IMR-90 (cell line): Measurements from ENCODE around the gene SH3BP2. TPM values are rescaled to one million over a fixed set of nuclear protein-coding genes. Genes with fewer than 3 reads are reported as not detected.

Source experiments
- ATAC-seq: fragments of 200-7000 bp; cut with Tn5 transposase; 2 replicates; pipeline ENCODE4 v1.9.1; 2020; ENCODE audit warnings: low read depth, mild to moderate bottlenecking, moderate library complexity
- BruUV-seq: library from RNA; stranded (reverse); fragments of 400-500 nt; replicated peaks from 2 replicates; lab custom pipeline; 2021; lab: Mats Ljungman, UMichigan
- CTCF ChIA-PET: fragments of 300-600 bp; formaldehyde crosslinking; extraction: SDS; loops from one replicate; lab custom pipeline; 2021; ENCODE audit warnings: antibody characterized with exemption; lab: Yijun Ruan, JAX
- POLR2A ChIA-PET: fragments of 300-600 bp; sonication (Branson Sonifier 250); formaldehyde crosslinking; loops from one replicate; lab custom pipeline; 2022; ENCODE audit warnings: antibody characterized with exemption; ENCODE audit not compliant: unreplicated experiment; lab: Charles Lee
- DNase-seq: peaks from one replicate; pipeline ENCODE4 v3.0.0; 2013
- H2AFZ ChIP-seq: replicated peaks from 2 replicates; pipeline ENCODE3; 2013; ENCODE audit warnings: low read length, mild to moderate bottlenecking; ENCODE audit not compliant: poor library complexity
- H2AK5ac ChIP-seq: 2 replicates; pipeline ENCODE4 v1.6.1; 2013; ENCODE audit warnings: low read depth, low read length, inconsistent platforms
- H2AK9ac ChIP-seq: replicated peaks from 2 replicates; pipeline ENCODE3; 2013; ENCODE audit warnings: mild to moderate bottlenecking, low read depth, low read length, moderate library complexity; ENCODE audit not compliant: poor library complexity
- H2BK120ac ChIP-seq: 2 replicates; pipeline ENCODE4 v1.6.1; 2013; ENCODE audit warnings: low read depth, low read length, inconsistent platforms
- H2BK15ac ChIP-seq: 3 replicates; pipeline ENCODE4 v1.6.1; 2013; ENCODE audit warnings: low read depth, low read length, inconsistent platforms
- H2BK20ac ChIP-seq: 2 replicates; pipeline ENCODE4 v1.6.1; 2013; ENCODE audit warnings: low read depth, mild to moderate bottlenecking, inconsistent platforms, low read length, moderate library complexity
- H2BK5ac ChIP-seq: 2 replicates; pipeline ENCODE4 v1.6.1; 2013; ENCODE audit warnings: mild to moderate bottlenecking, low read depth, low read length, inconsistent platforms; ENCODE audit not compliant: poor library complexity, severe bottlenecking
- H3K14ac ChIP-seq: replicated peaks from 2 replicates; pipeline ENCODE4 v1.6.1; 2013; ENCODE audit warnings: low read depth, low read length, inconsistent platforms
- H3K18ac ChIP-seq: 2 replicates; pipeline ENCODE4 v1.6.1; 2013; ENCODE audit warnings: low read depth, low read length, control low read depth
- H3K23ac ChIP-seq: 2 replicates; pipeline ENCODE4 v1.6.1; 2013; ENCODE audit warnings: low read depth, low read length, inconsistent platforms
- H3K27ac ChIP-seq: 2 replicates; pipeline ENCODE4 v1.5.1; 2013; ENCODE audit warnings: mild to moderate bottlenecking, control low read depth, low read length; ENCODE audit not compliant: insufficient read depth
- H3K27me3 ChIP-seq: 2 replicates; pipeline ENCODE4 v1.6.1; 2013; ENCODE audit warnings: low read length; ENCODE audit not compliant: control insufficient read depth, insufficient read depth
- H3K36me3 ChIP-seq: 2 replicates; pipeline ENCODE4 v1.6.1; 2013; ENCODE audit warnings: low read length, mixed read lengths; ENCODE audit not compliant: control insufficient read depth, insufficient read depth
- H3K4ac ChIP-seq: 2 replicates; pipeline ENCODE4 v1.6.1; 2013; ENCODE audit warnings: low read depth, low read length, inconsistent platforms
- H3K4me1 ChIP-seq: 2 replicates; pipeline ENCODE4 v1.6.1; 2013; ENCODE audit warnings: low read length, mixed read lengths; ENCODE audit not compliant: control insufficient read depth, insufficient read depth
- H3K4me2 ChIP-seq: 2 replicates; pipeline ENCODE4 v1.6.1; 2013; ENCODE audit warnings: low read depth, mild to moderate bottlenecking, control low read depth, low read length, moderate library complexity
- H3K4me3 ChIP-seq: 2 replicates; pipeline ENCODE4 v1.5.1; 2013; ENCODE audit warnings: low read depth, mild to moderate bottlenecking, control low read depth, low read length, moderate library complexity; ENCODE audit not compliant: insufficient read depth
- H3K56ac ChIP-seq: 2 replicates; pipeline ENCODE4 v1.6.1; 2013; ENCODE audit warnings: low read length, inconsistent platforms; ENCODE audit not compliant: insufficient read depth; ENCODE audit errors: extremely low read depth
- H3K79me1 ChIP-seq, 2 experiments: 2 replicates each; pipeline ENCODE4 v1.6.1; 2013; ENCODE audit warnings: low read length in 2 of 2, inconsistent platforms in 1 of 2, low read depth in 1 of 2
- H3K9ac ChIP-seq: 2 replicates; pipeline ENCODE4 v1.6.1; 2013; ENCODE audit warnings: low read depth, low read length, control low read depth
- H3K9me1 ChIP-seq: 2 replicates; pipeline ENCODE4 v1.6.1; 2013; ENCODE audit warnings: low read length, inconsistent platforms; ENCODE audit not compliant: insufficient read depth
- H3K9me3 ChIP-seq: 2 replicates; pipeline ENCODE4 v1.6.1; 2013; ENCODE audit warnings: low read length; ENCODE audit not compliant: control insufficient read depth, insufficient read depth
- H4K20me1 ChIP-seq: 2 replicates; pipeline ENCODE4 v1.6.1; 2013; ENCODE audit warnings: low read length, inconsistent platforms; ENCODE audit not compliant: insufficient read depth
- H4K5ac ChIP-seq: 2 replicates; pipeline ENCODE4 v1.6.1; 2013; ENCODE audit warnings: mild to moderate bottlenecking, low read depth, low read length, control low read depth
- H4K8ac ChIP-seq, 2 experiments: 2 replicates each; pipeline ENCODE4 v1.6.1; 2013; ENCODE audit warnings: low read depth in 2 of 2, low read length in 2 of 2, control low read depth in 1 of 2, inconsistent platforms in 1 of 2
- H4K91ac ChIP-seq: 2 replicates; pipeline ENCODE4 v1.6.1; 2013; ENCODE audit warnings: low read depth, low read length, inconsistent platforms; ENCODE audit not compliant: insufficient read depth
- FOS ChIP-seq: fragments of 150-350 bp; IDR thresholded peaks from 2 replicates; pipeline ENCODE4 v1.6.1; 2016; ENCODE audit warnings: low read depth, low read length
- MAFK ChIP-seq: IDR thresholded peaks from 2 replicates; pipeline ENCODE4 v1.6.1; 2012; ENCODE audit warnings: low read depth, low read length, improper control_type of control experiment
- WGBS, 2 experiments: methylation state at CpG; one replicate each; pipeline versions ENCODE4 v1.1.5 to v1.1.7; 2013; ENCODE audit warnings: missing lambda C conversion rate in 2 of 2; ENCODE audit not compliant: insufficient read length in 1 of 2; ENCODE audit errors: extremely low coverage in 2 of 2; 5-methylcytosine and 5-hydroxymethylcytosine counted together
- dilution Hi-C: fragments of 300-500 bp; cut with HindIII; formaldehyde crosslinking; loops from one replicate; pipeline ENCODE4 v1.14.3; 2018; ENCODE audit warnings: low sequenced_read_pairs; ENCODE audit not compliant: unreplicated experiment
- in situ Hi-C: fragments of 300-500 bp; cut with MboI; formaldehyde crosslinking; loops from 3 replicates; pipeline ENCODE4 v1.14.3; 2019; ENCODE audit warnings: low sequenced_read_pairs, inconsistent platforms, mixed read lengths
- intact Hi-C: fragments of 100-400 bp; cut with micrococcal nuclease; formaldehyde crosslinking; loops from 2 replicates; pipeline ENCODE4 v1.10.0; 2022
- polyA plus RNA-seq, 3 experiments: library from polyadenylated mRNA; depleted of rRNA; stranded (reverse); fragments of >200 nt; gene quantifications; 2 replicates each; pipeline ENCODE4 v1.2.3, GENCODE V29; 2012; ENCODE audit warnings: low replicate concordance in 1 of 3
- total RNA-seq: library from RNA; depleted of rRNA; stranded (reverse); fragments of >200 nt; gene quantifications from 2 replicates; pipeline ENCODE4 v1.2.3, GENCODE V29; 2012

The SH3BP2 gene
- total and polyA plus RNA-seq, 2 of the 4 experiments (the other 2 are of a cell fraction) = 9.0 to 37.2 TPM

DNA sequence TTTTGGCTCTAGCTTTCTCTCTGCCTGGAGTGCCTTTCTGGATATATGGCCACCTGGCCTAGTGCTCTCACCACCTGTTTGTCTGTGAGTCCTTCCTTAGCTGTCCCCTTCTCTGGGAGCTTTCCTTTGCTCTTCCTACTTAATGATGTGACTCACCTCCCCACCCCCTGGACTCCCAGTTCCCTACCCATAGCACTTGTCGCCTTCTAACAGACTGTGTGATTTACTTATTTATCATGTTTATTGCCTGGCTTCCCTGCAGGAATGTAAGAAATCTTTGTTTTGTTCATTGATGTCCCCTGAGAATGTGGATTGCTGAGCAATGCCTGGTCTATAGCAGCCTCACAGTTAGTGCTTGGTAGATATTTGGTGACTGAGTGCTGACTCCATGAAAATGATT, 69.6 kb downstream of the SH3BP2 start:
- no peak overlapping the region for H3K9ac ChIP-seq
- DNase-seq (peak; percentile 41), ATAC-seq (peak; percentile 31)
- no peak overlapping the region for H3K56ac ChIP-seq
- dilution Hi-C loops = no loop called here
- intact Hi-C loops = loop anchor here (2.0 kb wide), 1 partner anchor 98 kb away; no protein-coding TSS in a partner anchor
- peaks cover 43% of the 10 kb centered on the region for H3K4me1 ChIP-seq
- no CpG with 5 or more reads among the region's 1 CpG for WGBS, 2 experiments
- no peaks in the 10 kb centered on the region for H3K36me3 ChIP-seq
- no peaks in the 10 kb centered on the region for H3K27me3 ChIP-seq
- H2BK5ac ChIP-seq = peak overlapping the region; percentile 4
- H2AFZ ChIP-seq = no peak overlapping the region
- peaks cover 91% of the 10 kb centered on the region for H4K20me1 ChIP-seq
- POLR2A ChIA-PET = no interaction called here
- no peak overlapping the region for H2BK20ac ChIP-seq
- no peak overlapping the region for H2BK15ac ChIP-seq
- no peak overlapping the region for H3K27ac ChIP-seq
- H3K18ac ChIP-seq = no peak overlapping the region
- H3K4ac ChIP-seq = no peak overlapping the region
- no peaks in the 10 kb centered on the region for H3K9me3 ChIP-seq
- H2BK120ac ChIP-seq = no peak overlapping the region
- H3K4me2 ChIP-seq = 0 out of 2 replicates have a peak overlapping the region, but pooled peaks have one; percentile 14
- no peak overlapping the region; the same call in 1 of the 2 replicates for H3K14ac ChIP-seq
- H2AK9ac ChIP-seq = no peak overlapping the region
- no peak overlapping the region for H3K4me3 ChIP-seq
- H3K23ac ChIP-seq = peak overlapping the region; percentile 28; the same call in 1 of the 2 replicates
- CTCF ChIA-PET = interaction anchor here (0.7 kb wide), 1 partner anchor 14 kb away, joined by 3 read pairs; no protein-coding TSS in a partner anchor
- no TSS peak for BruUV-seq
- H4K5ac ChIP-seq = no peak overlapping the region
- H2AK5ac ChIP-seq = no peak overlapping the region
- H3K9me1 ChIP-seq = peaks cover 26% of the 10 kb centered on the region
- peaks cover 20 to 85% of the 10 kb centered on the region in 2 experiments for H3K79me1 ChIP-seq
- H4K91ac ChIP-seq = no peak overlapping the region
- peak overlapping the region in 1 of 2 experiments; percentile 24; a peak in 1 of 4 replicates for H4K8ac ChIP-seq
- in situ Hi-C loops = no loop called here
- TF ChIP-seq FOS (0 out of 2 replicates have a peak, but pooled peaks have one; percentile 11), MAFK (no peak)
